HG02763 (cell line): ENCODE measurements around the gene PLEKHA6.

ENCODE experiments used
- ATAC-seq: cut with Tn5 transposase; IDR thresholded peaks from one replicate; pipeline ENCODE4 v1.9.1; 2021; ENCODE audit warnings: mild to moderate bottlenecking, moderate library complexity; ENCODE audit not compliant: unreplicated experiment

Gene PLEKHA6

GRCh38 chr1:204263254-204263910, 96.3 kb downstream of the PLEKHA6 start:
- ATAC-seq, result no peak

GRCh38 chr1:204262506-204263253, 97.0 kb downstream of the PLEKHA6 start:
- ATAC-seq, result no peak

GRCh38 chr1:204261746-204262505, 97.8 kb downstream of the PLEKHA6 start:
- ATAC-seq, result no peak

- ATAC-seq, result no peak
These were observed 98.5 kb downstream of the PLEKHA6 start for GRCh38 chr1:204261266-204261665.

- ATAC-seq, result no peak
These were observed 99.0 kb downstream of the PLEKHA6 start for GRCh38 chr1:204260601-204261197.

GRCh38 chr1:204259782-204260181, 99.9 kb downstream of the PLEKHA6 start:
- ATAC-seq, result no peak

- ATAC-seq, result no peak
These were observed 100.5 kb downstream of the PLEKHA6 start for GRCh38 chr1:204259196-204259595.

- no peak for ATAC-seq
These were observed 101.3 kb downstream of the PLEKHA6 start for GRCh38 chr1:204258213-204259115.

GRCh38 chr1:204257446-204257845, 102.3 kb downstream of the PLEKHA6 start:
- ATAC-seq, result no peak

GRCh38 chr1:204256531-204256930, 103.2 kb downstream of the PLEKHA6 start:
- no peak for ATAC-seq

- ATAC-seq, result no peak
These were observed 103.8 kb downstream of the PLEKHA6 start for GRCh38 chr1:204255966-204256365.

- ATAC-seq, result no peak
These were observed 104.5 kb downstream of the PLEKHA6 start for GRCh38 chr1:204255225-204255624.

- ATAC-seq, result no peak
These were observed 105.6 kb downstream of the PLEKHA6 start for GRCh38 chr1:204254031-204254661.

GRCh38 chr1:204251926-204252689, 107.6 kb downstream of the PLEKHA6 start:
- no peak for ATAC-seq

- ATAC-seq, result no peak
These were observed 108.4 kb downstream of the PLEKHA6 start for GRCh38 chr1:204251286-204251685.

GRCh38 chr1:204250428-204251030, 109.2 kb downstream of the PLEKHA6 start:
- ATAC-seq, result no peak

- ATAC-seq, result no peak
These were observed 109.8 kb downstream of the PLEKHA6 start for GRCh38 chr1:204249736-204250427.

- no peak for ATAC-seq
These were observed 110.8 kb downstream of the PLEKHA6 start for GRCh38 chr1:204248954-204249353.
